ENCODE measurements around the gene SRGAP3. TPM values are rescaled to one million over a fixed set of nuclear protein-coding genes. Genes with fewer than 3 reads are reported as not detected.

SRGAP3 gene
- total and polyA plus RNA-seq, 10 of the 15 experiments (the other 5 are each of a cell fraction or from before 2014, with no cell fraction given) = 0.32 to 1.7 (median 0.99) TPM

DNA sequence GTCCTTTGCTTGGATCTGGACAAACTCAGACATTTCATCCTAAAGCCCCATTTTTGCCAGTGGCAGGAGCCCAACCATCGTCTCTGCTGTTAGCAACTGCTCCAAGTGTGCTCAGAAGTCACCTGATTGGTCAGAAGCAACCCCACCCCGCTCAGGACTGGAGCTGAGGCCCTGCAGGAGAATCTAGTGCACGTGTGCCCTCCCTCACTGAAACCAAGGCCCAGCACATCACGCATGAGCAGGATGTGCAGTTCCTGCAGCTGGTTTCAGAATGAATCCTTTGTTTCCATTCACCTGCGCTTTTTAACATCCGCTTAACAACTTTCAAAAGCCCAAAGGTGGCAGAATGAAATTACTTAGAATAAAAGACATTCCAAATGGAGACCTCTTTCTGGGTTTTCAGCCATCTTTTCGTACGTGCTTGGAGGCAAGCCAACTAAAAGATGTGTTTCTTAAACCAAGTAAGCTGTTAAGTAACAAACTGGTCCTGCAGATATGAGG is 81.2 kb downstream of the SRGAP3 start (continued):
- TF ChIP-seq NR2C2 (IDR thresholded peaks at IDR 0.05; ENCODE audit: borderline replicate concordance, control insufficient read depth, insufficient read length, low read depth) = no peak
- no peak for TF ChIP-seq POLR2A (IDR thresholded peaks at IDR 0.05; ENCODE audit: low read depth, low read length)
- peak; percentile 53; the same call in 1 of the 2 replicates for TF ChIP-seq FOXM1 (IDR thresholded peaks at IDR 0.05; ENCODE audit: low read depth, low read length)
- TF ChIP-seq CHD2 (IDR thresholded peaks at IDR 0.05; ENCODE audit: borderline replicate concordance, low read depth, low read length) = no peak
- TF ChIP-seq, protein P1, sequence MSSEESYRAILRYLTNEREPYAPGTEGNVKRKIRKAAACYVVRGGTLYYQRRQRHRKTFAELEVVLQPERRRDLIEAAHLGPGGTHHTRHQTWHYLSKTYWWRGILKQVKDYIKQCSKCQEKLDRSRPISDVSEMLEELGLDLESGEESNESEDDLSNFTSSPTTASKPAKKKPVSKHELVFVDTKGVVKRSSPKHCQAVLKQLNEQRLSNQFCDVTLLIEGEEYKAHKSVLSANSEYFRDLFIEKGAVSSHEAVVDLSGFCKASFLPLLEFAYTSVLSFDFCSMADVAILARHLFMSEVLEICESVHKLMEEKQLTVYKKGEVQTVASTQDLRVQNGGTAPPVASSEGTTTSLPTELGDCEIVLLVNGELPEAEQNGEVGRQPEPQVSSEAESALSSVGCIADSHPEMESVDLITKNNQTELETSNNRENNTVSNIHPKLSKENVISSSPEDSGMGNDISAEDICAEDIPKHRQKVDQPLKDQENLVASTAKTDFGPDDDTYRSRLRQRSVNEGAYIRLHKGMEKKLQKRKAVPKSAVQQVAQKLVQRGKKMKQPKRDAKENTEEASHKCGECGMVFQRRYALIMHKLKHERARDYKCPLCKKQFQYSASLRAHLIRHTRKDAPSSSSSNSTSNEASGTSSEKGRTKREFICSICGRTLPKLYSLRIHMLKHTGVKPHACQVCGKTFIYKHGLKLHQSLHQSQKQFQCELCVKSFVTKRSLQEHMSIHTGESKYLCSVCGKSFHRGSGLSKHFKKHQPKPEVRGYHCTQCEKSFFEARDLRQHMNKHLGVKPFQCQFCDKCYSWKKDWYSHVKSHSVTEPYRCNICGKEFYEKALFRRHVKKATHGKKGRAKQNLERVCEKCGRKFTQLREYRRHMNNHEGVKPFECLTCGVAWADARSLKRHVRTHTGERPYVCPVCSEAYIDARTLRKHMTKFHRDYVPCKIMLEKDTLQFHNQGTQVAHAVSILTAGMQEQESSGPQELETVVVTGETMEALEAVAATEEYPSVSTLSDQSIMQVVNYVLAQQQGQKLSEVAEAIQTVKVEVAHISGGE (CRISPR knock-in tag; IDR thresholded peaks at IDR 0.05) = no peak
- TF ChIP-seq ZZZ3 (IDR thresholded peaks at IDR 0.05; ENCODE audit: control insufficient read depth, insufficient read length, low read depth) = no peak
- TF ChIP-seq ASH2L (IDR thresholded peaks at IDR 0.05; ENCODE audit: borderline replicate concordance, low read depth) = no peak
- 0 out of 2 replicates have a peak, but pooled peaks have one; percentile 43 for TF ChIP-seq MTA2 (IDR thresholded peaks at IDR 0.05; ENCODE audit: low read depth)
- TF ChIP-seq KAT2A (conservative IDR thresholded peaks at IDR 0.05; ENCODE audit: control insufficient read depth, low read depth, low read length) = no peak
- peak in 1 of 2 experiments; percentile 77; a peak in 2 of 4 replicates for TF ChIP-seq SRF (IDR thresholded peaks at IDR 0.05; ENCODE audit: low read depth in 2 of 2, low read length in 2 of 2)
- TF ChIP-seq NFYB (IDR thresholded peaks at IDR 0.05; ENCODE audit: insufficient read depth, low read depth, low read length) = no peak
- TF ChIP-seq EP300 (IDR thresholded peaks at IDR 0.05; ENCODE audit: borderline replicate concordance in 1 of 2, control insufficient read depth in 1 of 2, low read depth in 2 of 2, low read length in 2 of 2) = peak in 1 of 2 experiments; percentile 83; a peak in 2 of 4 replicates
- no peak for TF ChIP-seq CBFB (IDR thresholded peaks at IDR 0.05; ENCODE audit: low read depth)
- no peak for TF ChIP-seq KDM1A (IDR thresholded peaks at IDR 0.05; ENCODE audit: borderline replicate concordance)
- TF ChIP-seq, protein P2, sequence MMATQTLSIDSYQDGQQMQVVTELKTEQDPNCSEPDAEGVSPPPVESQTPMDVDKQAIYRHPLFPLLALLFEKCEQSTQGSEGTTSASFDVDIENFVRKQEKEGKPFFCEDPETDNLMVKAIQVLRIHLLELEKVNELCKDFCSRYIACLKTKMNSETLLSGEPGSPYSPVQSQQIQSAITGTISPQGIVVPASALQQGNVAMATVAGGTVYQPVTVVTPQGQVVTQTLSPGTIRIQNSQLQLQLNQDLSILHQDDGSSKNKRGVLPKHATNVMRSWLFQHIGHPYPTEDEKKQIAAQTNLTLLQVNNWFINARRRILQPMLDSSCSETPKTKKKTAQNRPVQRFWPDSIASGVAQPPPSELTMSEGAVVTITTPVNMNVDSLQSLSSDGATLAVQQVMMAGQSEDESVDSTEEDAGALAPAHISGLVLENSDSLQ (IDR thresholded peaks at IDR 0.05) = no peak
- TF ChIP-seq, protein P3, sequence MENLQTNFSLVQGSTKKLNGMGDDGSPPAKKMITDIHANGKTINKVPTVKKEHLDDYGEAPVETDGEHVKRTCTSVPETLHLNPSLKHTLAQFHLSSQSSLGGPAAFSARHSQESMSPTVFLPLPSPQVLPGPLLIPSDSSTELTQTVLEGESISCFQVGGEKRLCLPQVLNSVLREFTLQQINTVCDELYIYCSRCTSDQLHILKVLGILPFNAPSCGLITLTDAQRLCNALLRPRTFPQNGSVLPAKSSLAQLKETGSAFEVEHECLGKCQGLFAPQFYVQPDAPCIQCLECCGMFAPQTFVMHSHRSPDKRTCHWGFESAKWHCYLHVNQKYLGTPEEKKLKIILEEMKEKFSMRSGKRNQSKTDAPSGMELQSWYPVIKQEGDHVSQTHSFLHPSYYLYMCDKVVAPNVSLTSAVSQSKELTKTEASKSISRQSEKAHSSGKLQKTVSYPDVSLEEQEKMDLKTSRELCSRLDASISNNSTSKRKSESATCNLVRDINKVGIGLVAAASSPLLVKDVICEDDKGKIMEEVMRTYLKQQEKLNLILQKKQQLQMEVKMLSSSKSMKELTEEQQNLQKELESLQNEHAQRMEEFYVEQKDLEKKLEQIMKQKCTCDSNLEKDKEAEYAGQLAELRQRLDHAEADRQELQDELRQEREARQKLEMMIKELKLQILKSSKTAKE (IDR thresholded peaks at IDR 0.05; ENCODE audit: low read depth, poor library complexity, severe bottlenecking) = no peak
- no peak for TF ChIP-seq CHD1 (IDR thresholded peaks at IDR 0.05; ENCODE audit: low read depth, low read length)
- no peak for TF ChIP-seq RBBP5 (conservative IDR thresholded peaks at IDR 0.05)
- TF ChIP-seq TCF12 (IDR thresholded peaks at IDR 0.05; ENCODE audit: low read depth, low read length) = peak; percentile 81; the same call in 1 of the 2 replicates
- no peak for TF ChIP-seq ATF7 (IDR thresholded peaks at IDR 0.05; ENCODE audit: low read depth)
- TF ChIP-seq NFXL1 (IDR thresholded peaks at IDR 0.05; ENCODE audit: borderline replicate concordance) = no peak
- no peak for TF ChIP-seq RAD21 (IDR thresholded peaks at IDR 0.05; ENCODE audit: insufficient read depth, low read depth, low read length)
- TF ChIP-seq, protein P4, sequence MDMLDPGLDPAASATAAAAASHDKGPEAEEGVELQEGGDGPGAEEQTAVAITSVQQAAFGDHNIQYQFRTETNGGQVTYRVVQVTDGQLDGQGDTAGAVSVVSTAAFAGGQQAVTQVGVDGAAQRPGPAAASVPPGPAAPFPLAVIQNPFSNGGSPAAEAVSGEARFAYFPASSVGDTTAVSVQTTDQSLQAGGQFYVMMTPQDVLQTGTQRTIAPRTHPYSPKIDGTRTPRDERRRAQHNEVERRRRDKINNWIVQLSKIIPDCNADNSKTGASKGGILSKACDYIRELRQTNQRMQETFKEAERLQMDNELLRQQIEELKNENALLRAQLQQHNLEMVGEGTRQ (IDR thresholded peaks at IDR 0.05; ENCODE audit: borderline replicate concordance, low read depth, low read length) = no peak; the same call in 1 of the 2 replicates
- peak; percentile 88; the same call in 1 of the 2 replicates for TF ChIP-seq TCF3 (IDR thresholded peaks at IDR 0.05; ENCODE audit: borderline replicate concordance, insufficient read depth, low read depth, low read length)
